ENCODE measurements around the gene MVB12B.
A peak's percentile ranks its signal among the peaks of the same experiment; 100 is the strongest.
"Not testable (repeated sequence)": the region's sequence is repeated elsewhere in the genome, so short reads cannot be mapped to it uniquely, and the experiment has no call there.

Gene MVB12B

GRCh38 chr9:126326228-126327005 is at the start of gene MVB12B:
Gene MVB12B, plus strand, starts transcription at chr9:126326829. Its CDS starts 101 bp downstream, at chr9:126326930.
- Histone ChIP-seq H2AFZ (ENCODE audit: low read length) (peak within 1 kb of the TSS; percentile 71), H3K79me2 (ENCODE audit: insufficient read depth, low read length) (peaks cover 48% of the 10 kb centered on the region), H3K9me3 (ENCODE audit: insufficient read depth, low read depth, low read length) (peaks cover 11% of the 10 kb centered on the region; the same call in 1 of the 2 replicates), H3K27me3 (ENCODE audit: insufficient read depth, low read length, poor library complexity, severe bottlenecking) (no peaks in the 10 kb centered on the region), H3K36me3 (ENCODE audit: insufficient read depth, low read length) (no peaks in the 10 kb centered on the region; the same call in 1 of the 2 replicates), H3K4me2 (ENCODE audit: low read depth, low read length, poor library complexity, severe bottlenecking) (peak within 1 kb of the TSS; percentile 82), H3F3A (ENCODE audit: low read depth) (no peaks in the 10 kb centered on the region), H3K9ac (ENCODE audit: low read depth, low read length, poor library complexity, severe bottlenecking) (peak within 1 kb of the TSS; percentile 82), H3K9me2 (replicated peaks; ENCODE audit: low read depth, low read length) (no peaks in the 10 kb centered on the region), H4K20me1 (ENCODE audit: insufficient read depth, low read length, poor library complexity, severe bottlenecking) (peaks cover 8% of the 10 kb centered on the region), H3K4me3 (ENCODE audit: low read length, poor library complexity, severe bottlenecking) (peak within 1 kb of the TSS; percentile 76), H3K4me1 (ENCODE audit: insufficient read depth, low read length, poor library complexity, severe bottlenecking) (peaks cover 42% of the 10 kb centered on the region)
- TF ChIP-seq CTCF (conservative IDR thresholded peaks at IDR 0.05; ENCODE audit: low read length) (no peak), EZH2phosphoT487 (IDR thresholded peaks at IDR 0.05; ENCODE audit: borderline replicate concordance) (no peak)

GRCh38 chr9:126283799-126284465 is 42.7 kb upstream of the MVB12B start:
- Histone ChIP-seq H3K9ac (ENCODE audit: low read depth, low read length, poor library complexity, severe bottlenecking) (no peak overlapping the region), H3K36me3 (ENCODE audit: insufficient read depth, low read length) (no peaks in the 10 kb centered on the region), H3K27me3 (ENCODE audit: insufficient read depth, low read length, poor library complexity, severe bottlenecking) (no peaks in the 10 kb centered on the region), H3K4me2 (ENCODE audit: low read depth, low read length, poor library complexity, severe bottlenecking) (no peak overlapping the region), H3K4me3 (ENCODE audit: low read length, poor library complexity, severe bottlenecking) (no peak overlapping the region), H4K20me1 (ENCODE audit: insufficient read depth, low read length, poor library complexity, severe bottlenecking) (no peaks in the 10 kb centered on the region), H3K79me2 (ENCODE audit: insufficient read depth, low read length) (no peaks in the 10 kb centered on the region), H3K4me1 (ENCODE audit: insufficient read depth, low read length, poor library complexity, severe bottlenecking) (no peaks in the 10 kb centered on the region), H3K9me3 (ENCODE audit: insufficient read depth, low read depth, low read length) (no peaks in the 10 kb centered on the region), H2AFZ (ENCODE audit: low read length) (no peak overlapping the region), H3K9me2 (replicated peaks; ENCODE audit: low read depth, low read length) (no peaks in the 10 kb centered on the region), H3F3A (ENCODE audit: low read depth) (no peaks in the 10 kb centered on the region)
- TF ChIP-seq CTCF (conservative IDR thresholded peaks at IDR 0.05; ENCODE audit: low read length), result no peak
- TF ChIP-seq EZH2phosphoT487 (IDR thresholded peaks at IDR 0.05; ENCODE audit: borderline replicate concordance), result no peak

GRCh38 chr9:126285652-126286051 is 41.0 kb upstream of the MVB12B start:
- H3K4me3 ChIP-seq (ENCODE audit: low read length, poor library complexity, severe bottlenecking); H3K27me3 ChIP-seq (ENCODE audit: insufficient read depth, low read length, poor library complexity, severe bottlenecking); H3K9me3 ChIP-seq (ENCODE audit: insufficient read depth, low read depth, low read length); H3K36me3 ChIP-seq (ENCODE audit: insufficient read depth, low read length); H3K4me1 ChIP-seq (ENCODE audit: insufficient read depth, low read length, poor library complexity, severe bottlenecking); H3K4me2 ChIP-seq (ENCODE audit: low read depth, low read length, poor library complexity, severe bottlenecking); H2AFZ ChIP-seq (ENCODE audit: low read length); H3K79me2 ChIP-seq (ENCODE audit: insufficient read depth, low read length); H3K9ac ChIP-seq (ENCODE audit: low read depth, low read length, poor library complexity, severe bottlenecking); H3F3A ChIP-seq (ENCODE audit: low read depth); H3K9me2 ChIP-seq (replicated peaks; ENCODE audit: low read depth, low read length); H4K20me1 ChIP-seq (ENCODE audit: insufficient read depth, low read length, poor library complexity, severe bottlenecking): not testable (repeated sequence)

Data from Loucy (cell line).